ENCODE results near the gene TIMP1. TPM values are rescaled to one million over a fixed set of nuclear protein-coding genes. Genes with fewer than 3 reads are reported as not detected.

Gene TIMP1
- total RNA-seq, 2 donors from 2014 or later = 373 to 916 TPM

DNA sequence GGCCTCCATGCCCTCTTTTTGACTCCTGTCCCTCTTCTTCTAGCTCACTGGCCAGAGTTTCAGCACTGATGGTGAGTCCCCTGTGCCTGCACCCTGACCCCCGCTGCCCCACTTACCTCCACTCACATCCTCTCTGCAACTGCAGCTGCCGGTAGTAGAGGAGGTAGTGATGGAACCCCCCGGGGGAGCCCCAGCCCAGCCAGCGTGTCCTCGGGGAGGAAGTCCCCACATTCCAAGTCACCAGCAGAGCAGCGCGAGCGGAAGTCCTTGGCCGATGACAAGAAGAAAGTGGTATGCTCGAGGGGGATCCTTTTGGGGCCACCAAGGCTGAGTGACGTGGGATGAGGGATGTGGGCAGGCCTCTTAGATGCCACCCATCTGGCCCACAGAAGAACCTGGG, 15.4 kb upstream of the TIMP1 start:
- Histone ChIP-seq H3K27ac (no peak overlapping the region), H3K9me3 (no peaks in the 10 kb centered on the region), H3K36me3 (no peaks in the 10 kb centered on the region), H3K4me3 (no peak overlapping the region), H3K4me1 (replicated peaks) (no peaks in the 10 kb centered on the region), H3K27me3 (replicated peaks; ENCODE audit: insufficient read depth) (no peaks in the 10 kb centered on the region)
- no peak for DNase-seq (ENCODE audit: low spot score)
- intact Hi-C loops (cut with DNase I) = no loop called here
- TF ChIP-seq POLR2A (IDR thresholded peaks at IDR 0.05) = no peak
- TF ChIP-seq, protein P1, sequence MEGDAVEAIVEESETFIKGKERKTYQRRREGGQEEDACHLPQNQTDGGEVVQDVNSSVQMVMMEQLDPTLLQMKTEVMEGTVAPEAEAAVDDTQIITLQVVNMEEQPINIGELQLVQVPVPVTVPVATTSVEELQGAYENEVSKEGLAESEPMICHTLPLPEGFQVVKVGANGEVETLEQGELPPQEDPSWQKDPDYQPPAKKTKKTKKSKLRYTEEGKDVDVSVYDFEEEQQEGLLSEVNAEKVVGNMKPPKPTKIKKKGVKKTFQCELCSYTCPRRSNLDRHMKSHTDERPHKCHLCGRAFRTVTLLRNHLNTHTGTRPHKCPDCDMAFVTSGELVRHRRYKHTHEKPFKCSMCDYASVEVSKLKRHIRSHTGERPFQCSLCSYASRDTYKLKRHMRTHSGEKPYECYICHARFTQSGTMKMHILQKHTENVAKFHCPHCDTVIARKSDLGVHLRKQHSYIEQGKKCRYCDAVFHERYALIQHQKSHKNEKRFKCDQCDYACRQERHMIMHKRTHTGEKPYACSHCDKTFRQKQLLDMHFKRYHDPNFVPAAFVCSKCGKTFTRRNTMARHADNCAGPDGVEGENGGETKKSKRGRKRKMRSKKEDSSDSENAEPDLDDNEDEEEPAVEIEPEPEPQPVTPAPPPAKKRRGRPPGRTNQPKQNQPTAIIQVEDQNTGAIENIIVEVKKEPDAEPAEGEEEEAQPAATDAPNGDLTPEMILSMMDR (IDR thresholded peaks at IDR 0.05) = no peak
- TF ChIP-seq POLR2AphosphoS5 (IDR thresholded peaks at IDR 0.05) = no peak
- WGBS = 100% methylated on average over 2 of the region's 11 CpGs

DNA sequence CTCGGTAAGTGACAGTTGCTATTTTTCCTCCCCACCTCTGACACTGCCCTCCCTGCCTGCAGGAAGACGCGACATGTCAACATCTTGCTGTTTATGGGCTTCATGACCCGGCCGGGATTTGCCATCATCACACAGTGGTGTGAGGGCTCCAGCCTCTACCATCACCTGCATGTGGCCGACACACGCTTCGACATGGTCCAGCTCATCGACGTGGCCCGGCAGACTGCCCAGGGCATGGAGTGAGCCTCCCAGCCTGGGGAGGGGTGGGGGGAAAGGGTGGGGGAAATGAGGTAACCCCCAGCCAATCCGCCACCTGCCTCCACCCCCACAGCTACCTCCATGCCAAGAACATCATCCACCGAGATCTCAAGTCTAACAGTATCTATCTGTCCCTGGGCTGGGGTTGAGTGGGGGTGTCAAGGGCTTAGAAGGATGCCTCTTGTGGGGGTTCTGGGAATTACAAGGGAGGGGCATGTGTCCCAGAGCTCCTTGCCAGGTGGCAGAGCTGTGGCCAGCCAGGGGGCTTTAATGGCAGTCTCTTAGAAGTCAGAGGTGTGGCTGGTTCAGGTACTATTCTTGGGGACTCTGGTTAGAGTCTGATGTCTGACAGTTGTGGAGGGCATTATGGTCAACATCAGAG, 13.5 kb upstream of the TIMP1 start:
- WGBS = 94% methylated on average over 12 of the region's 13 CpGs

DNA sequence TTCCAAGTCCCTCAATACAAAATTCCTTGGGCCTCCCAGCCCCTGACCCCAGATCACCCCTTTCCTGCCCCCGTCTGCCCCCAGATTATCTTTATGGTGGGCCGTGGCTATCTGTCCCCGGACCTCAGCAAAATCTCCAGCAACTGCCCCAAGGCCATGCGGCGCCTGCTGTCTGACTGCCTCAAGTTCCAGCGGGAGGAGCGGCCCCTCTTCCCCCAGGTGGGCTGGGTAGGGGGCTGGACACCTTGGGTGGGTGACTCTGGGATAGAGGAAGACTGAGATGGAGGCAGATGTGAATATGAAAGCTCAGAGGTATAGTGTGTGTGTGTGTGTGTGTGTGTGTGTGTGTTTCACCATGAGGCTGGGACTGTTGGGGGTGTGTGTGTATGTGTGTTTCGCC, 11.4 kb upstream of the TIMP1 start:
- intact Hi-C loops (cut with DNase I) = no loop called here

More for the DNA sequence above, 13.5 kb upstream of the TIMP1 start:
- TF ChIP-seq POLR2A (IDR thresholded peaks at IDR 0.05) (no peak), POLR2AphosphoS5 (IDR thresholded peaks at IDR 0.05) (no peak)
- TF ChIP-seq, protein P1 (IDR thresholded peaks at IDR 0.05) = no peak
- H3K4me3 ChIP-seq = no peak overlapping the region
- H3K4me1 ChIP-seq (replicated peaks) = no peaks in the 10 kb centered on the region
- H3K27ac ChIP-seq = no peak overlapping the region
- no peak for DNase-seq (ENCODE audit: low spot score)
- no peaks in the 10 kb centered on the region for H3K27me3 ChIP-seq (replicated peaks; ENCODE audit: insufficient read depth)
- H3K9me3 ChIP-seq = no peaks in the 10 kb centered on the region
- H3K36me3 ChIP-seq = no peaks in the 10 kb centered on the region
- intact Hi-C loops (cut with DNase I) = no loop called here

DNA sequence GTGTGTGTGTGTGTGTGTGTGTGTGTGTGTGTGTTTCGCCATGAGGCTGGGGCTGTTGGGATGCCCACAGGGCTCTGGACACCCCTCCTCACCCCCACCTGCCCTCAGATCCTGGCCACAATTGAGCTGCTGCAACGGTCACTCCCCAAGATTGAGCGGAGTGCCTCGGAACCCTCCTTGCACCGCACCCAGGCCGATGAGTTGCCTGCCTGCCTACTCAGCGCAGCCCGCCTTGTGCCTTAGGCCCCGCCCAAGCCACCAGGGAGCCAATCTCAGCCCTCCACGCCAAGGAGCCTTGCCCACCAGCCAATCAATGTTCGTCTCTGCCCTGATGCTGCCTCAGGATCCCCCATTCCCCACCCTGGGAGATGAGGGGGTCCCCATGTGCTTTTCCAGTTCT, 11.0 kb upstream of the TIMP1 start:
- H3K27ac ChIP-seq = no peak overlapping the region
- no peak overlapping the region for H3K4me3 ChIP-seq
- no peak for DNase-seq (ENCODE audit: low spot score)
- WGBS = 98% methylated on average over 7 of the region's 11 CpGs
- H3K4me1 ChIP-seq (replicated peaks) = no peaks in the 10 kb centered on the region
- H3K36me3 ChIP-seq = no peaks in the 10 kb centered on the region
- no peaks in the 10 kb centered on the region for H3K9me3 ChIP-seq
- TF ChIP-seq POLR2AphosphoS5 (IDR thresholded peaks at IDR 0.05) = no peak
- TF ChIP-seq, protein P1 (IDR thresholded peaks at IDR 0.05) = no peak
- TF ChIP-seq POLR2A (IDR thresholded peaks at IDR 0.05) = no peak
- intact Hi-C loops (cut with DNase I) = no loop called here
- H3K27me3 ChIP-seq (replicated peaks; ENCODE audit: insufficient read depth) = no peaks in the 10 kb centered on the region

More for the DNA sequence above, 11.4 kb upstream of the TIMP1 start:
- Histone ChIP-seq H3K27ac (no peak overlapping the region), H3K4me3 (no peak overlapping the region), H3K4me1 (replicated peaks) (no peaks in the 10 kb centered on the region), H3K36me3 (no peaks in the 10 kb centered on the region), H3K27me3 (replicated peaks; ENCODE audit: insufficient read depth) (no peaks in the 10 kb centered on the region), H3K9me3 (no peaks in the 10 kb centered on the region)
- no peak for DNase-seq (ENCODE audit: low spot score)
- TF ChIP-seq, protein P1 (IDR thresholded peaks at IDR 0.05) = no peak
- TF ChIP-seq POLR2AphosphoS5 (IDR thresholded peaks at IDR 0.05) (no peak), POLR2A (IDR thresholded peaks at IDR 0.05) (no peak)
- WGBS = 100% methylated on average over 3 of the region's 8 CpGs

DNA sequence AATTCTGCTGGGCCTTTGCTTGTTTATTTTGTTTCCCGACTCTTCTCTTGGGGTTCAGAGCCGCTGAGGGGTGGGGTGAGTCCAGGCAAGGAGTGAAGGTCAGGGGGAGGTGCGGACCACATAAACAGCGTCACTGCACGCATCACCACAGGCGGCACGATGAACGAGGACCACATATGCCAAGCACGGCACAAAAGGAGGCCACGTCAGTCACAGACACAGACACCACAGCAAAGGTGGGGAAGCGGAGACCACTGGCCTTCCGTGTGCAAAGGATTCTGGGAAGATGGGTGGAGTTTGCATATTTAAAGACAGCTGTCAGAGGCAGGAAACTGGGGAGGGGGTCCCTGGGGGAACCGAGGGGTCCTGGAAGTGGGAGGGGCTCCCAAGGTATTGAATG, 10.3 kb upstream of the TIMP1 start:
- intact Hi-C loops (cut with DNase I) = no loop called here
- WGBS = 93% methylated on average over 13 of the region's 13 CpGs
- no peaks in the 10 kb centered on the region for H3K4me1 ChIP-seq (replicated peaks)
- no peaks in the 10 kb centered on the region for H3K9me3 ChIP-seq
- H3K36me3 ChIP-seq = no peaks in the 10 kb centered on the region
- H3K27ac ChIP-seq = no peak overlapping the region
- no peaks in the 10 kb centered on the region for H3K27me3 ChIP-seq (replicated peaks; ENCODE audit: insufficient read depth)
- DNase-seq (ENCODE audit: low spot score) = no peak
- TF ChIP-seq, protein P1 (IDR thresholded peaks at IDR 0.05) = no peak
- TF ChIP-seq POLR2A (IDR thresholded peaks at IDR 0.05) (no peak), POLR2AphosphoS5 (IDR thresholded peaks at IDR 0.05) (no peak)
- H3K4me3 ChIP-seq = no peak overlapping the region
